Neural cell (in vitro differentiated cells): ENCODE data around the gene MS4A15.

Experiments used
- EZH2 ChIP-seq: fragments of 200-600, 300-800 bp; shearing (Covaris generic), sonication (generic); IDR thresholded peaks from 2 replicates; pipeline ENCODE4 v1.6.1; 2014; ENCODE audit warnings: antibody characterized with exemption, low read length, borderline replicate concordance, mild to moderate bottlenecking; ENCODE audit not compliant: insufficient read depth, poor library complexity, severe bottlenecking
- SMC3 ChIP-seq: fragments of 450-650 bp; conservative IDR thresholded peaks from 2 replicates; pipeline ENCODE4 v1.6.1; 2014; ENCODE audit warnings: antibody characterized with exemption, mild to moderate bottlenecking, moderate library complexity; ENCODE audit not compliant: poor library complexity
- TF ChIP-seq, protein P1 (sequence below): fragments of 450-650 bp; IDR thresholded peaks from 2 replicates; pipeline ENCODE4 v1.5.1; 2014; ENCODE audit warnings: antibody characterized with exemption, mild to moderate bottlenecking, moderate library complexity; ENCODE audit not compliant: poor library complexity, severe bottlenecking

DNA sequence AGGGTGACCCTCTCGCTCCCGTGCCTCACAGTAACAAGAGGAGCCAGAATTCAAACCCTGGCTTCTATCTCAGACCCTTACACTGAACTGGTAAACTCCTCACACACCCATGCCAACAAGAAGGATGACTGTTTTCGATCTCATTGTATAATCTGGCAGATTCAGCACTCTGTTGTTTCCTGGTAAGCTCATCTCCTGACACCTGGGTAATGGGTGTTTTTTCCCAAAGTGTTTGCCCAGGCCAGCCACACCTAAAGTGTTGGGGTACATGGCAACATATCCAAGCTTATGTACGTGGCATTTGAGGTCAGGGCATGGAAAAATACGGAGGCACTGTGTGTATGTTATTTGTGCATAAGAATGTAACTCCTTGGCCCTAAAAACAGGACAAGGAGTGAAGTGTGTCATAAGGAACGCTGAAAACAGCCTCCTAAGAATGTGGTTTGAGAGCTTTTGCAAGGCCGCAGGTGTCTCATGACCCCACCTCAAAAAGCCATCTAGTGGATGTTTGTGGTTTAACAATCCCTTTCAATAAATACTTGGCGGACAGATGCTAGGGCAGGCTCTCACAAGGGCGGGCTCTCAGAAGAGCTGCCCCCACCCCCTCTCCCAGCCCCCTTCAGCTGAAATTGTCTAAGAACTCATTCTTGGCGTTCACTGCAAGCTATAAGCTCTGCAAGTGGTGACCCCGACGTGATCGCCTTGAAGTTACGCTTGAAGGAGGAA lies at the start of gene MS4A15:
- TF ChIP-seq, protein P1, sequence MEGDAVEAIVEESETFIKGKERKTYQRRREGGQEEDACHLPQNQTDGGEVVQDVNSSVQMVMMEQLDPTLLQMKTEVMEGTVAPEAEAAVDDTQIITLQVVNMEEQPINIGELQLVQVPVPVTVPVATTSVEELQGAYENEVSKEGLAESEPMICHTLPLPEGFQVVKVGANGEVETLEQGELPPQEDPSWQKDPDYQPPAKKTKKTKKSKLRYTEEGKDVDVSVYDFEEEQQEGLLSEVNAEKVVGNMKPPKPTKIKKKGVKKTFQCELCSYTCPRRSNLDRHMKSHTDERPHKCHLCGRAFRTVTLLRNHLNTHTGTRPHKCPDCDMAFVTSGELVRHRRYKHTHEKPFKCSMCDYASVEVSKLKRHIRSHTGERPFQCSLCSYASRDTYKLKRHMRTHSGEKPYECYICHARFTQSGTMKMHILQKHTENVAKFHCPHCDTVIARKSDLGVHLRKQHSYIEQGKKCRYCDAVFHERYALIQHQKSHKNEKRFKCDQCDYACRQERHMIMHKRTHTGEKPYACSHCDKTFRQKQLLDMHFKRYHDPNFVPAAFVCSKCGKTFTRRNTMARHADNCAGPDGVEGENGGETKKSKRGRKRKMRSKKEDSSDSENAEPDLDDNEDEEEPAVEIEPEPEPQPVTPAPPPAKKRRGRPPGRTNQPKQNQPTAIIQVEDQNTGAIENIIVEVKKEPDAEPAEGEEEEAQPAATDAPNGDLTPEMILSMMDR: no peak
- TF ChIP-seq SMC3 (no peak), EZH2 (no peak)
